HG02840 (cell line): ENCODE measurements around the gene CANT1.

Experiments used
- ATAC-seq: cut with Tn5 transposase; IDR thresholded peaks from one replicate; pipeline ENCODE4 v1.9.1; 2021; ENCODE audit warnings: mild to moderate bottlenecking, moderate library complexity, moderate number of reproducible peaks; ENCODE audit not compliant: unreplicated experiment, low FRiP score

The CANT1 gene

DNA sequence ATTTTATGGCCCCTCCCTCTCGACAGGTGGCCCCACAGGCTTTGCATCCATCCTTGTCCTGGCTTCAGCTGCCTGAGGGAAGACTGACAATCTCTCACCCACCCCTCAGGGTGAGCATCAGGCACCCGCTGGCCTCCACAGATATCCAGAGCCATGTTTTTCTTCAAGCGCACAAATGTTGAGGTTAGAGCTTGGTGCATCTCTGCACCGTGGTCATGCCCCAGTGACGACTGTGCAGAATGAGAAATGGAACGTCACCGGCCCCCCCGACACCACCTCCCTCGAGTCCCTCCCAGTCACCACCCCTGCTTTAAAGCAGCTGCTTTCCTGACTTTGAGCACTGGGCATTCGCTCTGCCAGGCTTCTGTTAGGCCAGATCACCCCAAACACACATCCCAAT, 64.6 kb downstream of the CANT1 start:
- ATAC-seq, result no peak

DNA sequence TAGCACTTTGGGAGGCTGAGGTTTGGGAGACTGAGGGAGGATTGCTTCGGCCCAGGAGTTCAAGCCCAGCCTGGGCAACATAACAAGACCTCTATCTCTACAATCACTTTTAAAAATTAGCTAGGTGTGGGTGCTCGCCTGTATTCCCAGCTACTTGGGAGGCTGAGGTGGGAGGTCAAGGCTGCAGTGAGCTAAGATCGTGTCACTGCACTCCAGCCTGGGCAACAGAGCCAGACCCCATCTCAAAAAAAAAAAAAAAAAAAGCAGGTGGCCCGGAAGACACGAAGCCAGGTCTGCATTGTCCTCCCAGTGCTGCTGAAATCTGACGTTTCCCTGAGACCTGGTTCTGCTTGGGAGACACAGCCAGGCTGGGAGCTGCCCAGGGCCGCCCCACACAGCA, 65.5 kb downstream of the CANT1 start:
- ATAC-seq, result no peak
